ENCODE data around the gene CNPY1.

Gene CNPY1

DNA sequence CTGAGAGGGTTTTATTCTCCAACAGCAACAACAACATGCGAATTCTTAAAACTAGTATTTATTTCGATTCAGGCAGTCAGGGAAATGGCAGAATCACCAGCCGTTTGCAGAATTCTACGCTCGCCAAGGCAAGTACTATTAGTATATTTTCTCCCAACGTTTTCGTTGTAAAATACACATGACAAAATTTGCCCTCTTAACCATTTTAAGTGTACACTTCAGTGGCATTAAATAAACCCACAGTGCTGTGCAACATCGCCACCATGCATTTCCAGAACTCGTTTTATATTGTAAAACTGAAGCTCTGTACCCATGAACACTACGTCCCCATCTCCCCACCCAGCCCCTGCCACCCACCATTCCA, 77.6 kb downstream of the CNPY1 start:
- TF ChIP-seq, protein P1, sequence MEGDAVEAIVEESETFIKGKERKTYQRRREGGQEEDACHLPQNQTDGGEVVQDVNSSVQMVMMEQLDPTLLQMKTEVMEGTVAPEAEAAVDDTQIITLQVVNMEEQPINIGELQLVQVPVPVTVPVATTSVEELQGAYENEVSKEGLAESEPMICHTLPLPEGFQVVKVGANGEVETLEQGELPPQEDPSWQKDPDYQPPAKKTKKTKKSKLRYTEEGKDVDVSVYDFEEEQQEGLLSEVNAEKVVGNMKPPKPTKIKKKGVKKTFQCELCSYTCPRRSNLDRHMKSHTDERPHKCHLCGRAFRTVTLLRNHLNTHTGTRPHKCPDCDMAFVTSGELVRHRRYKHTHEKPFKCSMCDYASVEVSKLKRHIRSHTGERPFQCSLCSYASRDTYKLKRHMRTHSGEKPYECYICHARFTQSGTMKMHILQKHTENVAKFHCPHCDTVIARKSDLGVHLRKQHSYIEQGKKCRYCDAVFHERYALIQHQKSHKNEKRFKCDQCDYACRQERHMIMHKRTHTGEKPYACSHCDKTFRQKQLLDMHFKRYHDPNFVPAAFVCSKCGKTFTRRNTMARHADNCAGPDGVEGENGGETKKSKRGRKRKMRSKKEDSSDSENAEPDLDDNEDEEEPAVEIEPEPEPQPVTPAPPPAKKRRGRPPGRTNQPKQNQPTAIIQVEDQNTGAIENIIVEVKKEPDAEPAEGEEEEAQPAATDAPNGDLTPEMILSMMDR (IDR thresholded peaks at IDR 0.05; ENCODE audit: insufficient read depth, low read depth, low read length, missing control alignments): no peak
- DNase-seq (ENCODE audit: low read depth): no peak
- H3K4me3 ChIP-seq (ENCODE audit: low read depth, low read length): no peak overlapping the region

DNA sequence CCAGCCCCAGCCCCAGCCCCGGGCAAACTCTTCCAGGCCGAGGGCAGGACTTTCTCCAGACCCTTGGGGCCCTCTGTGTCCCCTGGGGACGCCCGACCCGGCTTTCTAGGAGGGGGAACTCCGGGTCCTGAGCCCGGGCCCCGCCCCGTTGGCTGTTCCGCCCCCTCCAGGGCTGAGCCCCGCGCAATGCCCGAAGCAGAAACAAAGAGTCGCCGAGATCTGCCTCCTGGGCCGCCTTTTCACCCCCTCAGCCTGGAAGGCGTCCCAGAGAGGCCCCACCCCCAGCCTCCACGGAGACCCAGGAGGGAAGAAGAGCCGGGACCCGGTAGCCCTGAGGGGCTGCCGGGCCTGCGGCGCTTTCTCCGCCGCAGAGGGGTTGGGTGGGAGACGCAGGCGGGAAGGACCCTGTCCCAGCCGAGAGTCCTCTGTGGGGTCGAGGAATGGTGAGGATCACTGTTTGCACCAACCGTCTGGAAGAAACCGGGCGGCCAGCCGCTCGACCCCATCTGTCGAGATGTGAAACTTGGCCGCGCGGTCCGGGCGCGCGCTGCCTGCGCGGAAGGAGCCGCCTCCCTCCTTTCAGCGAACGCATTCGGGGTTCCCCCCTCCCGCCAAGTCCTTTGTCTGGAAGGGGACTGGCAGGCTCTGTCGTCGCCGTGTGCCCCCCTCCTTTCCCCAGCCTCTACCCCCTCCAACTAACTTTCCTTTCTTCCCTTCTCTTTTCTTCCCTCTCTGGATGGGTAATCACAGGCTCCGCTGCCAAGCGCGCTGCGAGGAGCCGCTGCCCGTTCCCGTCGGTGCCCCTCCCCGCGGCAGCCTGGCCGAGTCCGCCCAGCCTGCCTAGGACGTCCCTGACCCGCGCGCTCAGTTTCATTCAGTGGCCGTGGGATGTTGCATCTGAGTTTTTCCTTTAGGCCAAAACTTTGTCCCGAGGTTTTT, 78.2 kb downstream of the CNPY1 start:
- no peak overlapping the region for H3K4me3 ChIP-seq (ENCODE audit: low read depth, low read length)
- DNase-seq (ENCODE audit: low read depth): no peak
- TF ChIP-seq, protein P1 (IDR thresholded peaks at IDR 0.05; ENCODE audit: insufficient read depth, low read depth, low read length, missing control alignments): no peak

DNA sequence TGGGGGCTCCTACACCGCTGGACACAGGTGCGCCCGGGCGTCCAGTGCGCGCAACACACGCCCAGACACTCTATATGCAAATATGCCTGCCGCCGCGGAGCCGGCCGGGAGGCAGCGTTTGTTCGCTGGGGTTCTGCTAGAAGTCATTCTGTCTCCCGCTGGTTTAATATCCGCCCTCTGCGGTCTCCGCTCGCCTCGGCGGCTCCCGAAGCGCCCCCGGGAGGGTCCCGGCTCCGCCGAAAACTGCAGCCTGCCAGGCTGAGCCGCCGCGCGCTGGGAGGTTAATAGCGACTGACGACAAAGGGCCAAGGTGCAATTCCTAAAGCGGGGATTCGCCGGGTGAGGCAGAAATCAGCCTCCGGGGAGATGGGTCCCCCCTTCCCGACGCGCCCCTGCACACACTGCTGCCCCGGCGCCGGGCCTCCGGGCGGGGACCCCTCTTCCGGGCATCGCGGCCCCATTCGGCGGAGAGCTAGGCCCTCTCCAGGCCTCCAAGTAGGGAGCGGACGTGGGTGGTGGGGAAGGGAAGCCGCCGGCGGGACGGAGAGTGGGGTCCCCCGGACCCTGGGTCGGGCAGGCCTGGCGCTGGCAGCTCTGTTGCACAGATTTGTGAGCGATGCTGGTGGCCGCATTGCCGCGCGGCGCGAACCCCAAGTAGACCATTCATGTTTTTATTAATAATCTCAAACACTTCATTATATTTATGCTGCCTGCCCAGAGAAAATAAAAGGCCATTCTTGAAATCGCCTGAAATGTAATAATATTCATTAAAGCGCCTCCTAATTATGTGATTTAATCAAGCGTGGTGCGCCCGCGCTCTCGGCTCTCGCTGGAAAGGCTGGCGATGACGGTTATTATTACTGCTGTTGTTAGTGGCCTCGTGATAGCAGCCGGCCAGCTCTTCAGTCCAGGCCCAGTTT, 79.3 kb downstream of the CNPY1 start:
- DNase-seq (ENCODE audit: low read depth): peak; percentile 42
- H3K4me3 ChIP-seq (ENCODE audit: low read depth, low read length): no peak overlapping the region
- TF ChIP-seq, protein P1 (IDR thresholded peaks at IDR 0.05; ENCODE audit: insufficient read depth, low read depth, low read length, missing control alignments): peak; percentile 2

DNA sequence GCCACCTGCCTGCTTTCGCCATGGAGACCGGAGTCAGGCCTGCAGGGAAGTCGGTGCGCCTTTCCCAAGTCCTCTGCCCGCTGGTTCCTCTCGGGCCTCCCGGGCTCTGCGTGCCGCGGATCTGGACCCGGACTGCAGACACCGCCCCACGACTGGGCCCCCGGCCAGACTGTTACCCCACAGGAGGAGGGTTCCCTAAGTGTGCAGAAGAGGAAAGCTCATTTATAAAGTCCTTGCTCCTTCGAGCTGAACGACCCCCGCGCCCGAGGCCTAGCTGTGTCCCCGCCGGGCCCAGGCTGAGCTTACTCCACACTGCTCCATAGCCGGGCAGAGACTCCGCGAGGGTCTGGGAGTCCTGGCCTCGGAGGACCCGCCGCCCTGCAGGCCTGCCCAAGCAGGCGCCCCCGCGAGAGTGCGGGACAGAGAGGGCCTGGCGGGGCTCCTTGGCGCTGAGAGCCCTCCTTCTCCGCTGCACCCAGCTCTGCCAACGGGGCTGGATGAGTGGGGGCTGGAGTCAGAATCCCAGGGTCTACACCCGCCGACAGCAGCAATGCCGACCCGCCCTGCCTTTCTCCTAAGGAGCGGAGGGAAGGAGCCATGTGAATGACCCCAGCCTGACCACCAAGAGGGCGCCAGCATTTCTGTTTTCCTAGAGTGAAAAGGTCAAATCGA, 80.1 kb downstream of the CNPY1 start:
- DNase-seq (ENCODE audit: low read depth): no peak
- TF ChIP-seq, protein P1 (IDR thresholded peaks at IDR 0.05; ENCODE audit: insufficient read depth, low read depth, low read length, missing control alignments): no peak
- H3K4me3 ChIP-seq (ENCODE audit: low read depth, low read length): no peak overlapping the region

DNA sequence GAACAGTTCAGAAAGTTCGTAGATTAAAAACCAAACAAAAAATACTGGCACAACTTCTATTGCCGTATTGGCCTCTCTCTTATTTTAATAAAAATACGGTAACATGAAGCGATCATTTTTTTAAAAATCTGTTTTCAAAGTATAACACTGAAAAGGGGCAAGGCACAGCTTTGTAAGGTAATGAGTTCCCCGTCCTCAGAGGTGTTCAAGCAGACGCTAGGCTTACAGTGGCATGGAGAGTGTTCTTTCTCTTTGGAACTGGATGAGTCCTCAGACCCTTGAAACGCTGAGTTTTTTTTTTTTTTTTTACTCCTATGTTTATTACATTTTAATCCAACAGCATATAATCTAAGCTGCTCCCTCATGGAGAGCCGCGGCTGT, 80.6 kb downstream of the CNPY1 start:
- DNase-seq (ENCODE audit: low read depth): no peak

More for the DNA sequence above, 80.6 kb downstream of the CNPY1 start:
- TF ChIP-seq, protein P1 (IDR thresholded peaks at IDR 0.05; ENCODE audit: insufficient read depth, low read depth, low read length, missing control alignments): no peak
- H3K4me3 ChIP-seq (ENCODE audit: low read depth, low read length): no peak overlapping the region

Data from GM12865 (cell line).